ENCODE data around the gene SLC1A1. TPM values are rescaled to one million over a fixed set of nuclear protein-coding genes. Genes with fewer than 3 reads are reported as not detected.

SLC1A1 gene
- total and polyA plus RNA-seq, 8 donors: 3.0 to 46.6 (median 6.3) TPM

DNA sequence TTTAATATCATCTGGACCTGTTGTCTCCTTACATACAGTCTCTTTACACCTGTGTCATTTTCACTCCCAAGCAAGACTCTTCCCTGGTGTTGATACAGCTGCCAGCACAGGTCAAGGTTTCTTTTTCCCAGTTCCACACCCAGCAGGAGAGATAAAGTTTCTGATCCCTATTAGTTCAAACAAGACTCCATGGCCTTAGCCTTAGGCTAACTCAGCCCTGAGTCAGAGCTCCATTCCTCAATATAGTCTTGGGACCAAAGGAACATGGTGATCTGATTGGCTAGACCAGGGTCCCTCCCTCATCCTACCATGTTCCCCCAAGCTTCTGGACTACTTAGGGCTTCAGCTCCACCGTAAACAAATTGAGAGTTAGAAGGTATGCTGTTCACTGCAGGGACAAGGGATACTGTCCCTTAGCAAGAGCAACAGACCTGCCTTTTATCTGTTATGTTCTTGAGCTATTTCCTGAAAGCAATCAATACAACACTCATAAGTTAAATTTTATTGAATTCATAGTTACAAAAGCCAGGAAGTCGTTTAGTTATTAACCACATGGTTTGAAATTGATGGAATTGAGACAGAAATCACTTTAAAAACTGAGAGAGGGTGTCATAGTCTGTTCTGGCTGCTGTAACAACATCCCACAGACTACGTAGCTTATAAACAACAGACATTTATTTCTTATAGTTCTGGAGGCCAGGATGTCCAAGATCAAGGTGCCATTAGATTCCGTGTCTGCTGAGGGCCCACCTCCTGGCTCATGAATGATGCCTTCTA, 20.5 kb downstream of the SLC1A1 start:
- ATAC-seq (no peak), DNase-seq (no peak)
- Histone ChIP-seq H3K9me3 (no peaks in the 10 kb centered on the region), H3K36me3 (no peaks in the 10 kb centered on the region), H3K27me3 (no peaks in the 10 kb centered on the region), H3K27ac (no peak overlapping the region), H3K4me3 (no peak overlapping the region), H3K4me1 (no peaks in the 10 kb centered on the region)
- TF ChIP-seq, protein P1, sequence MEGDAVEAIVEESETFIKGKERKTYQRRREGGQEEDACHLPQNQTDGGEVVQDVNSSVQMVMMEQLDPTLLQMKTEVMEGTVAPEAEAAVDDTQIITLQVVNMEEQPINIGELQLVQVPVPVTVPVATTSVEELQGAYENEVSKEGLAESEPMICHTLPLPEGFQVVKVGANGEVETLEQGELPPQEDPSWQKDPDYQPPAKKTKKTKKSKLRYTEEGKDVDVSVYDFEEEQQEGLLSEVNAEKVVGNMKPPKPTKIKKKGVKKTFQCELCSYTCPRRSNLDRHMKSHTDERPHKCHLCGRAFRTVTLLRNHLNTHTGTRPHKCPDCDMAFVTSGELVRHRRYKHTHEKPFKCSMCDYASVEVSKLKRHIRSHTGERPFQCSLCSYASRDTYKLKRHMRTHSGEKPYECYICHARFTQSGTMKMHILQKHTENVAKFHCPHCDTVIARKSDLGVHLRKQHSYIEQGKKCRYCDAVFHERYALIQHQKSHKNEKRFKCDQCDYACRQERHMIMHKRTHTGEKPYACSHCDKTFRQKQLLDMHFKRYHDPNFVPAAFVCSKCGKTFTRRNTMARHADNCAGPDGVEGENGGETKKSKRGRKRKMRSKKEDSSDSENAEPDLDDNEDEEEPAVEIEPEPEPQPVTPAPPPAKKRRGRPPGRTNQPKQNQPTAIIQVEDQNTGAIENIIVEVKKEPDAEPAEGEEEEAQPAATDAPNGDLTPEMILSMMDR (IDR thresholded peaks at IDR 0.05): no peak
- intact Hi-C loops (cut with DNase I): no loop called here

DNA sequence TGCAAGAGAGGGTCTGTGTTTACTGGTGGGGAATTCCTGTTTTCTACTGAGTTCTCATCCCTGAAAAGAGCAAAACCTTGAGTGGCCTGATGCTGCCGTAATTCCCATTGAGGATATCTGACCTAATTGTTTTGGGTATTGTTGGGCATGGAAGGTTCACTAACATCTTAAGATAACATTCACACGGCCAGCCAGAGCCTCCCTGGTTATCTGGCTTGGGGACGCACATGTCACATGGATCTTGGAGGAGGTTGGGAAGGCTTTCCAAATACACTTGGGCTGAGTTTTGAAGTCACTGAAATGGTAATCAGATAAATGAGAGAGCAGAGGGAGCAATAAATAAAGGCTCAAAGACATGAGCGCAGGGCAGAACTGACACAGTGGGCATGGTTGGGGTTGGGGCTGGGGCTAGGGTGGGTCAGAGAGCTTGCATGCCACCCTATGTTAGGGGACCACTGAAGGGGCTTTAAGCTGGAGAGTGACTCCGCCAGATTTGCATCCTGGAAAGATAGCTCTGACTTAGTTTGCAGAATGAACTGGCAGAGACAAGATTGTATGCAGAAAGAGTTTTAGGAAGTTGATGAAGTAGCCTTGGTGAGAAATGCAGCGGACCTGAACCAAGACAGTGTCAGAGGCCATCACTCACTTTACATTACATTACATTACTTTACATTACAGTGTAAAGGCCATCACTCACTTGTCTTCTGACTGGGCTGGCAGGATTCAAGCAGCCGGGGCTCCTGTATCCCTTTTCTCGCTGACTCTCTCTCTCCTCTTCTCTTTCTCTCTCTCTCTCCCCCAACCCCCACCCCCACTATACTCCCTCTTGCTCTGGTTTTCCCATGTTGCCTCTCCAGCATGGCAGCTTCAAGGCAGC, 24.2 kb downstream of the SLC1A1 start:
- TF ChIP-seq, protein P1 (IDR thresholded peaks at IDR 0.05): no peak
- Histone ChIP-seq H3K4me1 (no peaks in the 10 kb centered on the region), H3K9me3 (no peaks in the 10 kb centered on the region), H3K36me3 (no peaks in the 10 kb centered on the region), H3K4me3 (no peak overlapping the region), H3K27ac (no peak overlapping the region), H3K27me3 (no peaks in the 10 kb centered on the region)
- intact Hi-C loops (cut with DNase I): no loop called here
- no peak for DNase-seq
- ATAC-seq: no peak

DNA sequence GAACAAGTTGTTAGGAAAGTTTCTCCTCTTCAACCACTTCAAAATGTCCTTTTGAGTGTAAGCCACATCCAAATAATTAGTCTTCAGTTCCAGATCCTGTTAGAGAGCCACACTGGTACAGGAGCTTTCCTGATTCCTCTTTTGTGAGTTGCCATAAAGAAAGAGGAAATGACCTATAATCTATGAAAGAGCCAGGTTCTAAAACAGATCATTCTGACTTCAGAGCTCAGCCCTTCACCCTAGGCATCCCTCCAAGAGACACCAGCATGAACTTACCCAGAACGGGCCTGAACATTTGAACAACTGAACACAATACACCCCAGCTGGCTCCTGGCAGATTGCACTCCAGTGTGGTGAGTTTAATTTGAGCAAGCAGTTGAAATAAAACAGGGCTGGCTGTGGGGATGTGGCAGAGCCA, 25.7 kb downstream of the SLC1A1 start:
- ATAC-seq (peak; percentile 38), DNase-seq (peak in 1 of 4 donors; percentile 62)
- H3K36me3 ChIP-seq: no peaks in the 10 kb centered on the region
- no peak overlapping the region for H3K4me3 ChIP-seq
- no peak overlapping the region for H3K27ac ChIP-seq
- H3K9me3 ChIP-seq: no peaks in the 10 kb centered on the region
- H3K4me1 ChIP-seq: no peaks in the 10 kb centered on the region
- intact Hi-C loops (cut with DNase I): no loop called here
- TF ChIP-seq, protein P1 (IDR thresholded peaks at IDR 0.05): no peak
- H3K27me3 ChIP-seq: no peaks in the 10 kb centered on the region

DNA sequence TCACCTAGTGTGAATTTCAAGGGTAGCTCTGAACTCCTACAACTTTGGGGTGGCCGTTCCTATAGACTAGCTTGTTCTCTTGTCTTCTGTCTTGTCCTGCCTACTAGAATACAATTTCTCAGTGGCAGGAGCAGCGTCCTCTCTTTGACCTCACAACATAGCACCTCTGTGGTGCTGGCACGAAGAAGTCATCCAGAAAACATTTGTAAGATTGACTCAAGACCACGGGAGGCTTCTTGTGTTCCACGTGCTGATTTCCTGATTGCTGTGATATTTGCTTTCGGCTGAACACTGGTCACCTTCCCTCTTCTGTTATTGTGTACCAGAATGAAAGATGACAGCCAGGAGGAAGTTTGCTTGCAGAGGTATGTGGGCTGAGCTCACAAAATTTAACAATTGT, 27.0 kb downstream of the SLC1A1 start:
- no peaks in the 10 kb centered on the region for H3K36me3 ChIP-seq
- TF ChIP-seq, protein P1 (IDR thresholded peaks at IDR 0.05): no peak
- ATAC-seq (no peak), DNase-seq (no peak)
- H3K9me3 ChIP-seq: no peaks in the 10 kb centered on the region
- no peaks in the 10 kb centered on the region for H3K4me1 ChIP-seq
- no peaks in the 10 kb centered on the region for H3K27me3 ChIP-seq
- no peak overlapping the region for H3K27ac ChIP-seq
- H3K4me3 ChIP-seq: no peak overlapping the region
- intact Hi-C loops (cut with DNase I): no loop called here

DNA sequence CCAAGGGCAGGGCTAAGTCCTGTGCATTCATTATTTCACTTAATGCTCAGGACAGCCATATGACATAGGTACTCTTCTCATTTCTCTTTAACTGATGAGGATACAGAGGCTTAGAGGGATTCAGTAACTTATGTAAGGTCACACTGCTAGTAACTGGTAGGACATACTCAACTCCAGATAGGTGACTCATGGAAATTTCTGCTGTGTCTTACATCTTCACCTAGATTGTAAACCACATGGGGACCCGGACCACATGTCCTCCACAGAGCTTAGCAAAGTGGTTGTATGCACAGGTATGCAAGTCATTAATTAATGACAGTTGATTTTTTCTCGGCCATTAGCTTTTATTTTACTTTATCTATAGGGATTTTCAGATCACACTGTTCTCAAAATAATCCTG, 29.3 kb downstream of the SLC1A1 start:
- Histone ChIP-seq H3K27ac (no peak overlapping the region), H3K4me1 (no peaks in the 10 kb centered on the region), H3K27me3 (no peaks in the 10 kb centered on the region), H3K9me3 (no peaks in the 10 kb centered on the region), H3K4me3 (no peak overlapping the region), H3K36me3 (no peaks in the 10 kb centered on the region)
- TF ChIP-seq, protein P1 (IDR thresholded peaks at IDR 0.05): no peak
- ATAC-seq (no peak), DNase-seq (no peak)
- intact Hi-C loops (cut with DNase I): no loop called here

Data from left lung (tissue), 10 donors.